T-helper 17 cell (primary cell): ENCODE data around the gene TTC13. TPM values are rescaled to one million over a fixed set of nuclear protein-coding genes. Genes with fewer than 3 reads are reported as not detected.

Source experiments
- total RNA-seq, 4 donors: library from RNA in 2 of 4; stranded (reverse) in 2 of 4; gene quantifications; one replicate each; pipeline ENCODE4 v1.2.3 and lab custom pipeline; 2022 to 2026

TTC13 gene
- total RNA-seq, 2 donors from 2014 or later, result 27.4 to 34.7 TPM

Other genes starting within 250 kb of the TTC13 start
- not detected for gene CAPN9, start 231.5 kb downstream of the TTC13 start, total RNA-seq
- gene C1orf198, start 110.3 kb downstream of the TTC13 start, total RNA-seq, result 10 to 100 TPM in 1 of 2 donors, 1 to 10 TPM in 1; 3.7 to 20.6 TPM
- 1 to 10 TPM; 5.7 to 6.7 TPM for gene ARV1, start 233 bp upstream of the TTC13 start, total RNA-seq
- gene FAM89A, start 61.4 kb upstream of the TTC13 start, total RNA-seq, result 1 to 10 TPM; 1.3 to 1.8 TPM
- not detected for gene TRIM67, start 183.2 kb upstream of the TTC13 start, total RNA-seq